Liver (tissue), 9 donors: ENCODE data around the gene CFAP65. TPM values are rescaled to one million over a fixed set of nuclear protein-coding genes. Genes with fewer than 3 reads are reported as not detected.

Source experiments
- DNase-seq: peaks from one replicate; pipeline ENCODE4 v3.0.0-alpha.2; 2017; ENCODE audit warnings: low spot score
- H3K27ac ChIP-seq, 2 donors: one replicate each; pipeline ENCODE4 v1.7.0; 2013; ENCODE audit warnings: inconsistent platforms in 2 of 2, low read length in 2 of 2, control low read depth in 1 of 2, low read depth in 1 of 2, mild to moderate bottlenecking in 1 of 2
- H3K27me3 ChIP-seq, 4 donors: one replicate each; pipeline versions ENCODE4 v1.6.1 to v1.7.0; 2013; ENCODE audit warnings: low read length in 3 of 4, inconsistent platforms in 1 of 4, mild to moderate bottlenecking in 1 of 4, moderate library complexity in 1 of 4; ENCODE audit not compliant: control insufficient read depth in 4 of 4, insufficient read depth in 4 of 4
- H3K36me3 ChIP-seq, 4 donors: one replicate each; pipeline versions ENCODE4 v1.6.1 to v1.7.0; 2013; ENCODE audit warnings: low read length in 3 of 4, mild to moderate bottlenecking in 3 of 4, low read depth in 1 of 4, moderate library complexity in 1 of 4; ENCODE audit not compliant: control insufficient read depth in 4 of 4, insufficient read depth in 3 of 4
- H3K4me1 ChIP-seq, 4 donors: one replicate each; pipeline versions ENCODE4 v1.6.1 to v1.7.0; 2013; ENCODE audit warnings: low read length in 3 of 4, mild to moderate bottlenecking in 3 of 4, moderate library complexity in 1 of 4; ENCODE audit not compliant: control insufficient read depth in 4 of 4, insufficient read depth in 4 of 4
- H3K4me3 ChIP-seq, 3 donors: one replicate each; pipeline versions ENCODE4 v1.6.1 to v1.7.0; 2013; ENCODE audit warnings: low read length in 3 of 3, control low read depth in 1 of 3, low read depth in 1 of 3, mild to moderate bottlenecking in 1 of 3
- H3K9ac ChIP-seq, 2 donors: one replicate each; pipeline ENCODE4 v1.7.0; 2013; ENCODE audit warnings: low read length in 2 of 2, mild to moderate bottlenecking in 2 of 2, moderate library complexity in 2 of 2, control low read depth in 1 of 2, low read depth in 1 of 2
- H3K9me3 ChIP-seq, 4 donors: one replicate each; pipeline versions ENCODE4 v1.6.1 to v1.7.0; 2013; ENCODE audit warnings: low read length in 3 of 4; ENCODE audit not compliant: control insufficient read depth in 4 of 4
- ATF3 ChIP-seq: IDR thresholded peaks from 2 replicates; pipeline ENCODE4 v1.6.1; 2016; ENCODE audit warnings: antibody characterized with exemption
- CTCF ChIP-seq: fragments of 150-350 bp; IDR thresholded peaks from 2 replicates; pipeline ENCODE4 v1.5.1; 2017; ENCODE audit warnings: improper control_type of control experiment, low read depth, low read length; ENCODE audit not compliant: missing input control
- EGR1 ChIP-seq, 2 donors: IDR thresholded peaks; 2 replicates each; pipeline ENCODE4 v1.6.1; 2016 to 2018; ENCODE audit warnings: antibody characterized with exemption in 2 of 2, low read depth in 2 of 2
- FOXA1 ChIP-seq: IDR thresholded peaks from 2 replicates; pipeline ENCODE4 v1.6.1; 2016; ENCODE audit warnings: antibody characterized with exemption
- FOXA2 ChIP-seq: IDR thresholded peaks from 2 replicates; pipeline ENCODE4 v1.6.1; 2016; ENCODE audit warnings: antibody characterized with exemption
- GABPA ChIP-seq, 2 donors: IDR thresholded peaks in 1 of 2; conservative IDR thresholded peaks in 1 of 2; 2 replicates each; pipeline ENCODE4 v1.6.1; 2016; ENCODE audit warnings: antibody characterized with exemption in 2 of 2, mild to moderate bottlenecking in 1 of 2, moderate library complexity in 1 of 2
- HNF4A ChIP-seq, 2 donors: conservative IDR thresholded peaks; 2 replicates each; pipeline ENCODE4 v1.6.1; 2016; ENCODE audit warnings: antibody characterized with exemption in 2 of 2, mild to moderate bottlenecking in 2 of 2
- HNF4G ChIP-seq: IDR thresholded peaks from 2 replicates; pipeline ENCODE4 v1.6.1; 2016; ENCODE audit warnings: antibody characterized with exemption
- JUND ChIP-seq, 2 donors: IDR thresholded peaks; 2 replicates each; pipeline ENCODE4 v1.6.1; 2016; ENCODE audit warnings: antibody characterized with exemption in 2 of 2
- MAX ChIP-seq: IDR thresholded peaks from 2 replicates; pipeline ENCODE4 v1.6.1; 2016; ENCODE audit warnings: antibody characterized with exemption
- NR2F2 ChIP-seq: IDR thresholded peaks from 2 replicates; pipeline ENCODE4 v1.6.1; 2016; ENCODE audit warnings: antibody characterized with exemption
- RAD21 ChIP-seq, 2 donors: IDR thresholded peaks; 2 replicates each; pipeline ENCODE4 v1.6.1; 2016; ENCODE audit warnings: antibody characterized with exemption in 2 of 2, mild to moderate bottlenecking in 2 of 2
- REST ChIP-seq: IDR thresholded peaks from 2 replicates; pipeline ENCODE4 v1.6.1; 2016; ENCODE audit warnings: antibody characterized with exemption, mild to moderate bottlenecking
- RXRA ChIP-seq, 2 donors: IDR thresholded peaks; 2 replicates each; pipeline ENCODE4 v1.6.1; 2017 to 2018; ENCODE audit warnings: antibody characterized with exemption in 2 of 2, mild to moderate bottlenecking in 1 of 2
- SP1 ChIP-seq: IDR thresholded peaks from 2 replicates; pipeline ENCODE4 v1.6.1; 2018; ENCODE audit warnings: antibody characterized with exemption, mild to moderate bottlenecking
- TAF1 ChIP-seq: conservative IDR thresholded peaks from 2 replicates; pipeline ENCODE4 v1.6.1; 2016; ENCODE audit warnings: antibody characterized with exemption, mild to moderate bottlenecking
- YY1 ChIP-seq: IDR thresholded peaks from 2 replicates; pipeline ENCODE4 v1.6.1; 2016; ENCODE audit warnings: antibody characterized with exemption, mild to moderate bottlenecking
- ZBTB33 ChIP-seq: IDR thresholded peaks from 2 replicates; pipeline ENCODE4 v1.6.1; 2016; ENCODE audit warnings: antibody characterized with exemption
- WGBS: extraction: QIAGEN DNeasy Blood & Tissue Kit; methylation state at CpG from one replicate; pipeline ENCODE4 v1.1.7; 2013; 5-methylcytosine and 5-hydroxymethylcytosine counted together
- polyA plus RNA-seq, 2 donors: library from polyadenylated mRNA; stranded (reverse) in 1 of 2; unstranded in 1 of 2; fragments of 200-250 nt in 1 of 2; fragments of >200 nt in 1 of 2; fragmentation: Nextera tagmentation in 1 of 2; extraction: Ambion mirVana in 1 of 2; gene quantifications; one replicate each; pipeline versions ENCODE4 v1.2.1 to v1.2.3, GENCODE V29; 2013 to 2015
- total RNA-seq, 2 donors: library from RNA; depleted of rRNA; stranded (reverse); fragments of >200 nt; gene quantifications; one replicate each; pipeline ENCODE4 v1.2.3, GENCODE V29; 2014
- donor health status: healthy.
- donor health status: healthy.
- donor health status: healthy.
- donor health status: healthy.
- donor health status: healthy.

Gene CFAP65
- total and polyA plus RNA-seq, 4 donors = not detected

- 34% methylated on average over 1 of the region's 1 CpG for WGBS
- DNase-seq = no peak
- H3K27me3 ChIP-seq = peaks cover 0 to 18% (median 0%) of the 10 kb centered on the region in 4 donors
- H3K36me3 ChIP-seq = no peaks in the 10 kb centered on the region
- no peaks in the 10 kb centered on the region for H3K9me3 ChIP-seq
- no peak overlapping the region for H3K9ac ChIP-seq
- H3K4me1 ChIP-seq = no peaks in the 10 kb centered on the region
- H3K4me3 ChIP-seq = no peak overlapping the region
- no peak overlapping the region for H3K27ac ChIP-seq
- TF ChIP-seq MAX (no peak), FOXA1 (no peak)
Measured at GRCh38 chr2:218970894-218971293, 70.4 kb downstream of the CFAP65 start.

- H3K4me3 ChIP-seq = no peak overlapping the region
- no peak overlapping the region for H3K9ac ChIP-seq
- H3K9me3 ChIP-seq = no peaks in the 10 kb centered on the region
- no peak for DNase-seq
- H3K27ac ChIP-seq = no peak overlapping the region
- peaks cover 0 to 12% (median 5%) of the 10 kb centered on the region in 4 donors for H3K4me1 ChIP-seq
- WGBS = 52% methylated on average over 5 of the region's 5 CpGs
- no peak for TF ChIP-seq TAF1
- TF ChIP-seq FOXA2 = no peak
- H3K27me3 ChIP-seq = peaks cover 6 to 17% (median 9%) of the 10 kb centered on the region in 4 donors
- no peaks in the 10 kb centered on the region for H3K36me3 ChIP-seq
Measured at GRCh38 chr2:218964041-218964771, 77.1 kb downstream of the CFAP65 start.

GRCh38 chr2:218963601-218964000 is 77.7 kb downstream of the CFAP65 start:
- no peak for DNase-seq
- H3K27ac ChIP-seq = no peak overlapping the region

More at GRCh38 chr2:218963601-218964000, 77.7 kb downstream of the CFAP65 start:
- no peaks in the 10 kb centered on the region for H3K9me3 ChIP-seq
- no peak overlapping the region for H3K4me3 ChIP-seq
- H3K9ac ChIP-seq = no peak overlapping the region
- 13% methylated on average over 5 of the region's 5 CpGs for WGBS
- no peak for TF ChIP-seq JUND (IDR thresholded peaks at IDR 0.05)
- TF ChIP-seq NR2F2 = no peak
- no peak for TF ChIP-seq HNF4G
- no peak for TF ChIP-seq YY1
- no peak for TF ChIP-seq ZBTB33
- no peak for TF ChIP-seq ATF3
- no peak for TF ChIP-seq HNF4A (conservative IDR thresholded peaks at IDR 0.05)
- no peak for TF ChIP-seq CTCF
- TF ChIP-seq SP1 = no peak
- TF ChIP-seq REST = no peak
- TF ChIP-seq TAF1 = no peak
- TF ChIP-seq FOXA1 = no peak
- no peak for TF ChIP-seq EGR1 (IDR thresholded peaks at IDR 0.05; ENCODE audit: low read depth in 2 of 2)
- no peak for TF ChIP-seq MAX
- no peak for TF ChIP-seq RAD21 (IDR thresholded peaks at IDR 0.05)
- no peak for TF ChIP-seq GABPA (IDR thresholded peaks at IDR 0.05 in 1 of 2, conservative IDR thresholded peaks at IDR 0.05 in 1 of 2)
- TF ChIP-seq RXRA (IDR thresholded peaks at IDR 0.05) = no peak
- no peak for TF ChIP-seq FOXA2
- H3K36me3 ChIP-seq = no peaks in the 10 kb centered on the region
- H3K4me1 ChIP-seq = peaks cover 0 to 12% (median 5%) of the 10 kb centered on the region in 4 donors
- H3K27me3 ChIP-seq = peaks cover 6 to 17% (median 9%) of the 10 kb centered on the region in 4 donors
